Adipose tissue (tissue), 3 donors: ENCODE results near the gene PLCL1. TPM values are rescaled to one million over a fixed set of nuclear protein-coding genes. Genes with fewer than 3 reads are reported as not detected.

Experiments used
- H3K27ac ChIP-seq: one replicate; pipeline ENCODE4 v1.5.1; 2013; ENCODE audit warnings: low read depth, low read length
- WGBS, 3 donors: extraction: QIAGEN DNeasy Blood & Tissue Kit; methylation state at CpG; one replicate each; pipeline ENCODE4 v1.1.7; 2013; 5-methylcytosine and 5-hydroxymethylcytosine counted together
- polyA plus RNA-seq, 3 donors: library from polyadenylated mRNA; stranded (reverse); fragments of 200-250 nt; gene quantifications; one replicate each; pipeline ENCODE4 v1.2.3, GENCODE V29; 2013
- donor health status: healthy with polysubstance abuse.
- donor health status: Bipolar disorder and iron deficiency.
- donor health status: healthy.

The PLCL1 gene
- polyA plus RNA-seq: 1 to 10 TPM in 2 of 3 donors, under 1 TPM in 1; 0.39 to 2.3 (median 2.0) TPM

- H3K27ac ChIP-seq: no peak within 1 kb of the TSS
- WGBS, 3 donors: 0 to 1% (median 1%) methylated on average over 45 to 50 of the region's 50 CpGs
Observed at GRCh38 chr2:197804049-197804757, at the start of gene PLCL1. Gene PLCL1, plus strand, starts transcription at chr2:197804593.

GRCh38 chr2:197759013-197759412, 45.4 kb upstream of the PLCL1 start:
- 51 to 82% (median 73%) methylated on average over 4 of the region's 4 CpGs for WGBS, 3 donors
- no peak overlapping the region for H3K27ac ChIP-seq

- H3K27ac ChIP-seq: no peak overlapping the region
- 81 to 83% (median 82%) methylated on average over 11 of the region's 11 CpGs for WGBS, 3 donors
Observed at GRCh38 chr2:197759625-197760292, 44.6 kb upstream of the PLCL1 start.

- 84 to 92% (median 86%) methylated on average over 3 of the region's 3 CpGs for WGBS, 3 donors
- no peak overlapping the region for H3K27ac ChIP-seq
Observed at GRCh38 chr2:197760293-197760657, 44.1 kb upstream of the PLCL1 start.

- WGBS, 3 donors: 24 to 31% (median 30%) methylated on average over 4 of the region's 4 CpGs
- no peak overlapping the region for H3K27ac ChIP-seq
Observed at GRCh38 chr2:197777823-197778407, 26.5 kb upstream of the PLCL1 start.

GRCh38 chr2:197779261-197779660, 25.1 kb upstream of the PLCL1 start:
- no peak overlapping the region for H3K27ac ChIP-seq

- H3K27ac ChIP-seq: no peak overlapping the region
- WGBS, 3 donors: 27 to 39% (median 29%) methylated on average over 1 of the region's 1 CpG
Observed at GRCh38 chr2:197782126-197782525, 22.3 kb upstream of the PLCL1 start.

GRCh38 chr2:197784956-197785941, 19.1 kb upstream of the PLCL1 start, which contains the start of gene BOLL:
Gene BOLL, minus strand, starts transcription at chr2:197785319. Its CDS starts 3,469 bp downstream, at chr2:197781850.
- 85 to 92% (median 88%) methylated on average over 79 to 80 of the region's 80 CpGs for WGBS, 3 donors
- H3K27ac ChIP-seq: no peak within 1 kb of the TSS

GRCh38 chr2:197786010-197786877, 18.1 kb upstream of the PLCL1 start:
- WGBS, 3 donors: 3 to 7% (median 7%) methylated on average over 58 to 79 of the region's 79 CpGs

GRCh38 chr2:197793456-197793855, 10.9 kb upstream of the PLCL1 start:
- no peak overlapping the region for H3K27ac ChIP-seq
- 75 to 82% (median 76%) methylated on average over 1 of the region's 1 CpG for WGBS, 3 donors

More at GRCh38 chr2:197786010-197786877, 18.1 kb upstream of the PLCL1 start:
- no peak overlapping the region for H3K27ac ChIP-seq

- no peak overlapping the region for H3K27ac ChIP-seq
Observed at GRCh38 chr2:197795277-197795676, 9.1 kb upstream of the PLCL1 start.

- 67 to 69% (median 67%) methylated on average over 4 of the region's 4 CpGs for WGBS, 3 donors
- H3K27ac ChIP-seq: no peak overlapping the region
Observed at GRCh38 chr2:197798187-197798586, 6.2 kb upstream of the PLCL1 start.

- WGBS, 3 donors: 61 to 67% (median 65%) methylated on average over 3 of the region's 3 CpGs
- H3K27ac ChIP-seq: no peak overlapping the region
Observed at GRCh38 chr2:197799068-197799467, 5.3 kb upstream of the PLCL1 start.

- WGBS, 3 donors: 74 to 80% (median 78%) methylated on average over 2 of the region's 2 CpGs
- no peak overlapping the region for H3K27ac ChIP-seq
Observed at GRCh38 chr2:197800091-197800490, 4.3 kb upstream of the PLCL1 start.

- H3K27ac ChIP-seq: no peak overlapping the region
Observed at GRCh38 chr2:197801033-197801432, 3.4 kb upstream of the PLCL1 start.

GRCh38 chr2:197803033-197803444, 1.4 kb upstream of the PLCL1 start:
- no peak overlapping the region for H3K27ac ChIP-seq
- WGBS, 3 donors: 13 to 30% (median 16%) methylated on average over 2 of the region's 2 CpGs

- H3K27ac ChIP-seq: no peak overlapping the region
- 0 to 1% (median 1%) methylated on average over 86 to 92 of the region's 92 CpGs for WGBS, 3 donors
Observed at GRCh38 chr2:197804758-197805714, 643 bp downstream of the PLCL1 start.
